GM19324 (cell line): ENCODE data around the gene PHLDA1.
A peak's percentile ranks its signal among the peaks of the same experiment; 100 is the strongest.
"Not testable (repeated sequence)": the region's sequence is repeated elsewhere in the genome, so short reads cannot be mapped to it uniquely, and the experiment has no call there.

Experiments
- ATAC-seq: cut with Tn5 transposase; IDR thresholded peaks from one replicate; pipeline ENCODE4 v1.9.1; 2021; ENCODE audit warnings: mild to moderate bottlenecking, moderate library complexity; ENCODE audit not compliant: unreplicated experiment, low FRiP score

The PHLDA1 gene

GRCh38 chr12:75991753-75992152, 39.8 kb downstream of the PHLDA1 start:
- no peak for ATAC-seq

- no peak for ATAC-seq
Measured at GRCh38 chr12:75990189-75990912, 41.2 kb downstream of the PHLDA1 start.

- ATAC-seq = not testable (repeated sequence)
Measured at GRCh38 chr12:75987709-75988108, 43.9 kb downstream of the PHLDA1 start.

GRCh38 chr12:75986001-75986746, 45.4 kb downstream of the PHLDA1 start:
- ATAC-seq = no peak

GRCh38 chr12:75985566-75985965, 46.0 kb downstream of the PHLDA1 start:
- no peak for ATAC-seq

GRCh38 chr12:75984577-75985182, 46.9 kb downstream of the PHLDA1 start:
- no peak for ATAC-seq

GRCh38 chr12:75983851-75984250, 47.7 kb downstream of the PHLDA1 start:
- ATAC-seq = not testable (repeated sequence)

GRCh38 chr12:75982979-75983660, 48.5 kb downstream of the PHLDA1 start:
- no peak for ATAC-seq

- ATAC-seq = no peak
Measured at GRCh38 chr12:75982169-75982564, 49.4 kb downstream of the PHLDA1 start.

- peak; percentile 34 for ATAC-seq
Measured at GRCh38 chr12:75981247-75982168, 50.1 kb downstream of the PHLDA1 start.

- ATAC-seq = no peak
Measured at GRCh38 chr12:75979181-75979580, 52.4 kb downstream of the PHLDA1 start.

- no peak for ATAC-seq
Measured at GRCh38 chr12:75978677-75979076, 52.9 kb downstream of the PHLDA1 start.

- peak; percentile 93 for ATAC-seq
Measured at GRCh38 chr12:75977952-75978671, 53.5 kb downstream of the PHLDA1 start.

- ATAC-seq = peak; percentile 6
Measured at GRCh38 chr12:75977590-75977951, 54.0 kb downstream of the PHLDA1 start.

- ATAC-seq = no peak
Measured at GRCh38 chr12:75976913-75977312, 54.7 kb downstream of the PHLDA1 start.

GRCh38 chr12:75976113-75976512, 55.5 kb downstream of the PHLDA1 start:
- ATAC-seq = no peak

- no peak for ATAC-seq
Measured at GRCh38 chr12:75975702-75976101, 55.9 kb downstream of the PHLDA1 start.
